ENCODE measurements around the gene MAGEB17. TPM values are rescaled to one million over a fixed set of nuclear protein-coding genes. Genes with fewer than 3 reads are reported as not detected.

Gene MAGEB17
- total RNA-seq, 1 experiment from 2014 or later = not detected

- H3K27ac ChIP-seq (ENCODE audit: low read depth, low read length) = no peak overlapping the region
- no peak for DNase-seq (ENCODE audit: low read depth, low spot score)
- intact Hi-C loops (cut with micrococcal nuclease) = loop anchor here (2.0 to 10.0 kb wide), 3 partner anchors 92 to 449 kb away; partner anchors contain the start of gene GRPR
- H3K79me2 ChIP-seq (ENCODE audit: insufficient read depth, low read length) = no peaks in the 10 kb centered on the region
- ChIA-PET RAD21 (ENCODE audit: low non-redundant PET in 1 of 2, low total read pairs in 2 of 2, uncharacterized antibody in 2 of 2, unreplicated experiment in 2 of 2) (no interaction called here), POLR2A (no interaction called here), CTCF (no interaction called here)
- no peak overlapping the region for H3K9ac ChIP-seq (ENCODE audit: low read length)
- H3K27me3 ChIP-seq (ENCODE audit: insufficient read depth, low read length) = no peaks in the 10 kb centered on the region
- H3K9me3 ChIP-seq (ENCODE audit: control insufficient read depth in 1 of 2, insufficient read depth in 1 of 2, low read depth in 1 of 2, low read length in 2 of 2) = no peaks in the 10 kb centered on the region
- no TSS peak for BruUV-seq (replicated peaks)
- H3K4me1 ChIP-seq (ENCODE audit: control insufficient read depth in 1 of 2, insufficient read depth in 2 of 2, low read length in 2 of 2) = peaks cover 0 to 8% of the 10 kb centered on the region in 2 experiments; a peak in 2 of 4 replicates
- H3K36me3 ChIP-seq (ENCODE audit: control insufficient read depth in 1 of 2, insufficient read depth in 2 of 2, low read length in 2 of 2) = no peaks in the 10 kb centered on the region
- TF ChIP-seq SP1 (IDR thresholded peaks at IDR 0.05; ENCODE audit: low read depth) (no peak), CEBPB (IDR thresholded peaks at IDR 0.05; ENCODE audit: low read depth) (no peak), REST (IDR thresholded peaks at IDR 0.05; ENCODE audit: low read depth) (no peak), CBX3 (IDR thresholded peaks at IDR 0.05; ENCODE audit: low read depth) (no peak), ELF1 (IDR thresholded peaks at IDR 0.05; ENCODE audit: borderline replicate concordance, low read depth) (no peak), ZBTB33 (IDR thresholded peaks at IDR 0.05; ENCODE audit: extremely low read depth, insufficient replicate concordance, low read length) (no peak), POLR2AphosphoS5 (IDR thresholded peaks at IDR 0.05; ENCODE audit: low read depth, low read length) (no peak)
- no peak for ATAC-seq
- H3K9me2 ChIP-seq (ENCODE audit: insufficient read depth) = no peaks in the 10 kb centered on the region
- no peak overlapping the region for H3K4me3 ChIP-seq (replicated peaks in 1 of 2; ENCODE audit: low read depth in 1 of 2, low read length in 2 of 2)
- H2AFZ ChIP-seq (ENCODE audit: low read depth, low read length, poor library complexity, severe bottlenecking) = no peak overlapping the region
- no peaks in the 10 kb centered on the region for H4K20me1 ChIP-seq (ENCODE audit: insufficient read depth)
- H3K4me2 ChIP-seq (ENCODE audit: low read length) = no peak overlapping the region
Observed at GRCh38 chrX:16213961-16214360, 46.7 kb downstream of the MAGEB17 start.

Measured in HCT116 (cell line).